GM11168 (cell line): ENCODE measurements around the gene C20orf204.
"Not testable (repeated sequence)": the region's sequence is repeated elsewhere in the genome, so short reads cannot be mapped to it uniquely, and the experiment has no call there.

Experiments
- in situ Hi-C: fragments of 300-500 bp; cut with MboI; formaldehyde crosslinking; loops from one replicate; pipeline ENCODE4 v1.12.0; 2022; ENCODE audit warnings: low sequenced_read_pairs; ENCODE audit not compliant: unreplicated experiment

The C20orf204 gene, protein sequence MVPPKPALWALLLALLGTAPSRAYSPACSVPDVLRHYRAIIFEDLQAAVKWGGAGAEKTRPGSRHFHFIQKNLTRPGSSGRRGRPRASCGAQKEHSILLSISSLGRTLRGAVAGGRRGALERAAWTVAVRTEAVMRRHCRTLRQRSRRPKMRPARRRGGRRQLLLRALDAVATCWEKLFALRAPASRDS

GRCh38 chr20:64035933-64036345 lies at the start of gene C20orf204:
Gene C20orf204 (plus strand): TSS chr20:64036182. CDS start chr20:64036324, 142 bp downstream.
- in situ Hi-C loops = no loop called here

GRCh38 chr20:64000906-64001305 lies 35.1 kb upstream of the C20orf204 start:
- in situ Hi-C loops = no loop called here

DNA sequence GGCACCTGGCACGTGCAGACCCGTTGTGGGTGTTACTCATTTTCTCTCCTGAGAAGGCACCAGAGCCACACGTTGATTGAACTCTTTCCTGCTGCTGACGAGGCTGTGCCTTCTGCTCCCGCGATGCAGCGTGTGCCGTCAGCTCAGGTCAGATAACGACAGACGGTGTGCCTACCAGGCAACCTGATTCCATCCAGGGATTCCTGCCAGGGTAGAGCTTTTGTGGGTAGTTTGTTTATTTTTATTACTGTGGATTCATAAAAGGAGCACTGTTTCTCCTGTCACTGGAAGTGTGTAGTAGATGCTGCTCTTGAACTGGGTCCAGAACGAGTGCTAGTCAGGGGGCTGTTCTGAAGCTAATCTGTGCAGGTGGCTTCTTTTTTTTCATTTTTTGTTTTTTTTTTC lies 34.4 kb upstream of the C20orf204 start:
- in situ Hi-C loops = no loop called here

DNA sequence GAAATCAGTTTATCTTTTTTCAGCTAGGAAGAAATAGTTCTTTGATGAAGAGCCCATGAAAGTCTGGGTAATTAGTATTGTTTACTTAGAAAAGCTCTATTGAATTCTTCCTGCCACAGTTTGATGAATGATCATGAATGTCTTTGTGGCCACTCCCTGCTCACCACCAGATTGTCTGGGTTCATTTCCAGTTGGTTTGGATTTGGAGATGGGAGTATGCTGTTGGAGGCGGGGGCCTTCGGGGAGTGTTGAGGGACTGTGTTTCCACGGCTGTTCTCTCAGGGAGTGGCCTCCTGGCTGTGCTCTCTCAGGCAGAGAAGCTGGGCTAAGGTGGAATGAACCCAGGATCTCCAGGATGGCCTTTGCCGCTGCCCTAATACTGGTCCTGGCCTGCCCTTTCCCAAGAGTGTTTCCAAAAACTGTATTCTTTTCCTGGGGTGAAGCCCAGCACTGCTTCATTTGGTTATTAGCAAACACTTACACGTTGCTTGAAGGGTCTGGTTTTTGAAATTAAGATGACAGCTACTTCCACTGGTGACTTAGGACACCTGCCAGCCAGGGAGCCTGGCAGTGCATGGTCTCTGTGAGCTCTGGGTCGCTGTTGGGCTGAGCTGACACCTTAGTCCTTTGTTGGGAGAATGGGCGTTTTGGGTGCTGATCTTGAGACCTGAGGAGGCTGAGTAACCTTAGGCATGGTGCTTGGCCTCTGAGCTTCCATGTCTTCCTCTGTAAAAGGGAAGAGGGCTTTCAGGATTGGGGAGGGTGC lies 31.8 kb upstream of the C20orf204 start:
- in situ Hi-C loops = no loop called here

GRCh38 chr20:64005394-64005793 lies 30.6 kb upstream of the C20orf204 start:
- in situ Hi-C loops = no loop called here

DNA sequence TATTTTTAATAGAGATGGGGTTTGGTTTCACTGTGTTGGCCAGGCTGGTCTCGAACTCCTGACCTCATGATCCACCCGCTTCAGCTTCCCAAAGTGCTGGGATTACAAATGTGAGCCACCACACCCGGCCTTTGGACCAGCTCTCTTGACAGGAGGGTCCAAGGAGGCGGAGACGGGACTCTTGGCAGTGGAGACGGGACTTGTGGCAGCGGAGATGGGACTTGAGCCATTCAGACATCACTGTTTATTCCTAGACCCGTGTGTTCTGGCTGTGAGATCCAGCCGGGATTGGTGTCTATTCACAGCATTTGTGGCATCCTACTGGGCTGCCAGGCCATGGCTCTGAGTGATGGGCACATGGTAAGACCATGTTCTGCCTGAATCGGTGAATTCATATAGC lies 29.5 kb upstream of the C20orf204 start:
- in situ Hi-C loops = no loop called here

- in situ Hi-C loops = no loop called here
Observed at GRCh38 chr20:64006902-64007301, 29.1 kb upstream of the C20orf204 start.

GRCh38 chr20:64009811-64010387 lies 26.1 kb upstream of the C20orf204 start:
- in situ Hi-C loops = no loop called here

DNA sequence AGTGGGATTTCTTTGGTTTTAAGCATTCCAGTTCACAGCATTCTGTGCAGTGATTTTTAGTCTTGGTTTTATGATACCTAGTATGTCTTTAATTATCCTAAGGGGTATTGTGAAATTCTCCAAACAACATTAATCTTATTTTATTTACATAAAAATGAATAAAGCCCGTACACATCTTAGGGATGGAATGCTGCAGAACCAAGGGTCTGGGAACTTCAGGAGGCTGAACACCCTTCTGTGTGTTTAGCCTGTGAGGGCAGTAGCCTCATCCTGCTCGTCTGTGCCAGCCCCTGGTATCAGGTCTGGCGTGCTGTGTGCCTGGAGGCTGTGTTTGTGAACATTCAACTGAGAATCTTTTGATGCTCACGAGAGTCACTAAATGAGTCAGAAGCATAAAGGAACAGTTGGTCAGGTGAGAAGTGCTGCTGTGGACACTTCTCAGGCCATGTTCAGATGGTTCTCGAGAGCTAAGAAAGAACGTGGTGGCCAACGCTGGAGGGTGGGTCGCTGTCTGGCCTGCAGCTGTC lies 25.2 kb upstream of the C20orf204 start:
- in situ Hi-C loops = no loop called here

DNA sequence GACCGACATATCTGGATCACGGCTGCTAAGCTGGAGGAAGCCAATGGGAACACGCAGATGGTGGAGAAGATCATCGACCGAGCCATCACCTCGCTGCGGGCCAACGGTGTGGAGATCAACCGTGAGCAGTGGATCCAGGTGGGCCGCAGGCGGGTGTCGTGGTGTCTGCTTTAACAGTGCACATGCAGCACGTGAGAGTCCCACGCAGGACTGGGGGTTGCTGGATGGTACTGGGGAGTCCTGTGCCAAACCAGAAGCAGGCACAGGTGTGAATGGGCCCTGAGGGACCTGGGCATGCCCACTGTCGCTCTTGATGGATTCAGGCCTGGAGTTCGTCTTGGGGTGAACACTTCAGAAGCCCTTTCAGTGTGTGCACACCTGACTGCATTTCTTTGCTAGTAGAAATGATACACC lies 24.6 kb upstream of the C20orf204 start:
- in situ Hi-C loops = no loop called here

GRCh38 chr20:64012385-64013154 lies 23.4 kb upstream of the C20orf204 start:
- in situ Hi-C loops = not testable (repeated sequence)

DNA sequence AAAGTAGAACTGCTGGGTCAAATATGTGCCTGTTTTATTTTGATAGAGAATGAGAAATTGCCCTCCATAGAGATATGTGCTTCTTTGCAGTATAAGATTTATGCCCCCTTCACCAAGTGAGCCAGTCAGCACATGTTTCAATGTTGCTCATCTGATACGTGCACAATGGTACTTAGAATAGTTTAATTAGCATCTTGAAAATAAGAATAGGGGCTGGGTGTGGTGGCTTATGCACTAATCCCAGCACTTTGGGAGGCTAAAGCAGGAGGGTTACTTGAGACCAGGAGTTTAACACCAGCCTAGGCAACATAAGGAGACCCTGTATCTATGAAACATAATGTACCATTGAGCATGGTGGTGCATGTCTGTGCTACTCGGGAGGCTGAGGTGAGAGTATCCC lies 20.3 kb upstream of the C20orf204 start:
- in situ Hi-C loops = no loop called here

GRCh38 chr20:64021124-64021975 lies 14.6 kb upstream of the C20orf204 start:
- in situ Hi-C loops = no loop called here

- in situ Hi-C loops = no loop called here
Observed at GRCh38 chr20:64022671-64023360, 13.2 kb upstream of the C20orf204 start.

DNA sequence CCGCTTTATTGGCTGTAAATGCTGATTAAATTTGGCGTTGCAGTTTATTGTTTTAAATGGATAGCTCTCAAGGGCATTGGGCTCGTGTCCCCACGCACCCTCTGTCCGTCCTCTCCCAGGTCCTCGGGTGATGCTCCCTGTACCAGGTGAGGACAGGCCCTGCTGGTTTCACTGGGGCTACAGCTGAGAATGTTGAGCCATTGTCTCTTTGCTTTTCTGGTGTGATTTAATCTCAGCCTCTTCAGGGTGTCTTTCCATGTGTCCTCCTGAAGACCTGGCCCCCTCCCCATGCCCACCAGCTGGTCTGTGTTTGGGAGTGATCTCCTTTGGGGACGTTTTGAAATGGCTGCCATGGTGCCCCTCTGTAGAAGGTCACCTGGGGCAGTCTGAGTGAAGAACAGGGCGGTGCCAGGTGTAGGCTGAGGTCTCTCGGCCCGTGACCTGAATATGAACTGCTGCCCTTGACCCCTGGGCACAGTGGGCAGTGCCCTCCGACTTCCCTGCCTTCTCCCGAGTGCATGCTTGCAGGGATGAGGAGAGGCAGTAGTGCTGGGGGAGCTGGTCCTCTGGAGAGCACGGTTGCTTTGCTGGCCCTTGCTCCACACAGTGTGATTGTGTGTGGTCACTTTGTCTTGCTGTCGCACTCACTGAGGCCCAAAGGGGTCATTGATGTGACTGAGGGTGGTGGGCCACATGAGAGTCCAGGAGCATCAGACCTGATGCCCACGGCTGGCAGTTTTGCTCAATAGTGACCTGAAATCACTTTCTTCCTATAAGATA lies 12.4 kb upstream of the C20orf204 start:
- in situ Hi-C loops = no loop called here

DNA sequence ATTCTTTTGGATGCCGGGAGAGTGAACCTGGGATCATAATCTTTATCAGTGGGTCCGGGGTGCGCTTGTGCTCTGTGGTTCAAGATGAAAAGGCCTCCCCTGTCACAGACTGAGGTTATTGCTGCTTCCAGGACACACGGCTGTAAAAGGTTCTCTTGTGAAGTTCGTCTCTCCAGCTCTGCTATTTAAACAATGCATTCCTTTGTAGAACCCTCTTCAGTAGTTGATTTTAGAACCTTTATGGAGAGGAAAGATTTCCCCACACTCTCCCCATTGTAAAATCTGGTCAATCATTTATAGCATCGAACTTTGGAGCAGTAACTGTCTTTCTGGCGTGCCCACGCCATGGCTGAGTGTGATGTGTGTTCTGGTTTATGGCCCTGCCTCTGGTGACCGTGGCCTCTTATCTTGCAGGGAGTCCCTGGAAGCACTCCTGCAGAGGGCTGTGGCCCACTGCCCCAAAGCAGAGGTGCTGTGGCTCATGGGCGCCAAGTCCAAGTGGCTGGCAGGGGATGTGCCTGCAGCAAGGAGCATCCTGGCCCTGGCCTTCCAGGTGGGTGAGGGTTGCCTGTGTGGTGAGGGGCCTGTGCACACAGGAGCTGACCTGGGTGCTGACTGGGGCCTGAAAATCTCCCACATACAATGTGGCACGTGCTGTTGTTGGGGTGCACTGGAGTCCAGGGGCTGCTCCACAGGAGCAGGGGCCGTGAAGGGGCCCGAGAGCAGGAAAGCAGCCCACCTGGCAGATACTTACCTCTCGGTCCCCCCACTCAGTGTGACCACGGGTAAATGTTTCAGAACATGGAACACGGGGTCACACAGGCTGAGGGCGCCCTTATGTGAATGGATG lies 11.6 kb upstream of the C20orf204 start:
- in situ Hi-C loops = no loop called here

GRCh38 chr20:64025101-64025825 lies 10.7 kb upstream of the C20orf204 start:
- in situ Hi-C loops = no loop called here
